ENCODE results near the gene CYP2F1.
"Not testable (repeated sequence)": the region's sequence is repeated elsewhere in the genome, so short reads cannot be mapped to it uniquely, and the experiment has no call there.

The CYP2F1 gene

DNA sequence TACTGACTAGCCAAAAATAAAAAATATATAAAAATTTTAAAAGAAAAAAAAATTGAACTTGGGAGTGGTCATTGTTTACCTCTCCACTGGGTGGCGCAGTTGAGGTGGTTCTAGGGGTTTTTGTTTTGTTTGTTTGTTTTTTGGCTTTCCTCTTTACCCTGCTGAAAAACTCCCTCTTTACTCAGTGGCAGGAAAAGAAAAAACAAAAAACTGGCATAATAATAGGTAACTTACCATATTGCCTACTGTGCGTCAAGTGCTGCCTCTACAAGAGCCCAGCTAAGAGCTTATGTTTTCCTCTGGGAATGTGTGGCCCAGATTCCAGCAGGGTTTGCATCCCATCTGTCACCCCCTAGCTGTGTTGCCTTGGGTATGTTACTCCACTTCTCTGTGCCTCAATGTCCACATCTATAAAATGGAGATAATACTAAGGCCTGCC is 12.6 kb downstream of the CYP2F1 start:
- TF ChIP-seq, protein P1, sequence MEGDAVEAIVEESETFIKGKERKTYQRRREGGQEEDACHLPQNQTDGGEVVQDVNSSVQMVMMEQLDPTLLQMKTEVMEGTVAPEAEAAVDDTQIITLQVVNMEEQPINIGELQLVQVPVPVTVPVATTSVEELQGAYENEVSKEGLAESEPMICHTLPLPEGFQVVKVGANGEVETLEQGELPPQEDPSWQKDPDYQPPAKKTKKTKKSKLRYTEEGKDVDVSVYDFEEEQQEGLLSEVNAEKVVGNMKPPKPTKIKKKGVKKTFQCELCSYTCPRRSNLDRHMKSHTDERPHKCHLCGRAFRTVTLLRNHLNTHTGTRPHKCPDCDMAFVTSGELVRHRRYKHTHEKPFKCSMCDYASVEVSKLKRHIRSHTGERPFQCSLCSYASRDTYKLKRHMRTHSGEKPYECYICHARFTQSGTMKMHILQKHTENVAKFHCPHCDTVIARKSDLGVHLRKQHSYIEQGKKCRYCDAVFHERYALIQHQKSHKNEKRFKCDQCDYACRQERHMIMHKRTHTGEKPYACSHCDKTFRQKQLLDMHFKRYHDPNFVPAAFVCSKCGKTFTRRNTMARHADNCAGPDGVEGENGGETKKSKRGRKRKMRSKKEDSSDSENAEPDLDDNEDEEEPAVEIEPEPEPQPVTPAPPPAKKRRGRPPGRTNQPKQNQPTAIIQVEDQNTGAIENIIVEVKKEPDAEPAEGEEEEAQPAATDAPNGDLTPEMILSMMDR (IDR thresholded peaks at IDR 0.05; ENCODE audit: insufficient read depth, low read length, poor library complexity, severe bottlenecking) = peak; percentile 49
- not testable (repeated sequence) for H4K20me1 ChIP-seq (ENCODE audit: low read depth, low read length); H3K4me2 ChIP-seq (ENCODE audit: low read depth, low read length, poor library complexity, severe bottlenecking); H3K9ac ChIP-seq (ENCODE audit: low read length); H3K36me3 ChIP-seq (ENCODE audit: low read length); H3K9me3 ChIP-seq (ENCODE audit: insufficient read depth, low read length); H3K4me3 ChIP-seq (ENCODE audit: insufficient read depth, low read length, poor library complexity, severe bottlenecking); H3K79me2 ChIP-seq (ENCODE audit: insufficient read depth, low read length); H3K27me3 ChIP-seq (ENCODE audit: low read length); H3K27ac ChIP-seq (ENCODE audit: low read depth, low read length); H3F3A ChIP-seq (ENCODE audit: insufficient read depth); H3K9me2 ChIP-seq (replicated peaks; ENCODE audit: insufficient read depth, low read length); H2AFZ ChIP-seq (ENCODE audit: low read depth, low read length, severe bottlenecking)

- not testable (repeated sequence) for H3K9ac ChIP-seq (ENCODE audit: low read length); H3K9me2 ChIP-seq (replicated peaks; ENCODE audit: insufficient read depth, low read length); H3F3A ChIP-seq (ENCODE audit: insufficient read depth); H3K79me2 ChIP-seq (ENCODE audit: insufficient read depth, low read length); H4K20me1 ChIP-seq (ENCODE audit: low read depth, low read length); H3K4me3 ChIP-seq (ENCODE audit: insufficient read depth, low read length, poor library complexity, severe bottlenecking); H3K27me3 ChIP-seq (ENCODE audit: low read length); H2AFZ ChIP-seq (ENCODE audit: low read depth, low read length, severe bottlenecking); H3K36me3 ChIP-seq (ENCODE audit: low read length); H3K9me3 ChIP-seq (ENCODE audit: insufficient read depth, low read length); H3K27ac ChIP-seq (ENCODE audit: low read depth, low read length); H3K4me2 ChIP-seq (ENCODE audit: low read depth, low read length, poor library complexity, severe bottlenecking)
Measured at GRCh38 chr19:41127362-41127761, 13.1 kb downstream of the CYP2F1 start.

DNA sequence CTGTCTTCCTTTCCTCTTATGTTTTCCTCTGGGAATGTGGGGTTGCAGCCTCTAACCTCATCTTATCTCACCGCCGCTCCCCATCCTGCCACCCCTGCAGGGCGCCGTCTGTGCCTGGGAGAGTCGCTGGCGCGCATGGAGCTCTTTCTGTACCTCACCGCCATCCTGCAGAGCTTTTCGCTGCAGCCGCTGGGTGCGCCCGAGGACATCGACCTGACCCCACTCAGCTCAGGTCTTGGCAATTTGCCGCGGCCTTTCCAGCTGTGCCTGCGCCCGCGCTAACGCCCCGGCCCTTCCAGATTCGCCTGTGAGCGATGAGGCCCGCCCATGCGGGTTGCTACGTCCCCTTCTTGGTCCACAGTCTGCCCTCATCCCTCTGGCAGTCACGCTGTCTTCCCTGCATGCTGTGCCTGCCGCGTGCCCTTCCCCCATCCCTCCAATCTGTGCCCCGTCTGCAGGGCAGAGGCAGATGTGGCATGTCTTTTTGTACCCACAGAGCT is 13.6 kb downstream of the CYP2F1 start:
- not testable (repeated sequence) for H4K20me1 ChIP-seq (ENCODE audit: low read depth, low read length); H3K36me3 ChIP-seq (ENCODE audit: low read length); H3K79me2 ChIP-seq (ENCODE audit: insufficient read depth, low read length); H3F3A ChIP-seq (ENCODE audit: insufficient read depth); H3K9me2 ChIP-seq (replicated peaks; ENCODE audit: insufficient read depth, low read length); H3K9me3 ChIP-seq (ENCODE audit: insufficient read depth, low read length); H3K27ac ChIP-seq (ENCODE audit: low read depth, low read length); H3K4me2 ChIP-seq (ENCODE audit: low read depth, low read length, poor library complexity, severe bottlenecking); H3K9ac ChIP-seq (ENCODE audit: low read length); H3K4me3 ChIP-seq (ENCODE audit: insufficient read depth, low read length, poor library complexity, severe bottlenecking); H2AFZ ChIP-seq (ENCODE audit: low read depth, low read length, severe bottlenecking); H3K27me3 ChIP-seq (ENCODE audit: low read length)

DNA sequence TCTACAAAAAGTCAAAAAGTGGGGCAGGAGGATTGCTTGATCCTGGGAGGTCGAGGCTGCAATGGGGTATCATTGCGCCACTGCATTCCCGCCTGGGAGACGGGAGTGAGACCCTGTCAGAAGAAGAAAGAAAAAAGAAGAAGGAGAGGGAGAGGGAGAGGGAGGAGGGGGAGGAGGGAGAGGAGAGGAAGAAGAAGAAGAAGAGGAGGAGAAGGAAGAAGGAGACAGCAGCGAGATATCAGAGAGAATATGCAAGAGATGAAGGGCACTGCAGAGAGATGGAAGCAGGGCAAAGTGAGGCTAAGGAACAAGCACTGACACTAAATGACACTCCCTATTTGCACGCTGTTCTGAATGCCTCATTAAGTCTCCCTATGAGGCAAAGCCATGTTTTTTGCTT is 14.5 kb downstream of the CYP2F1 start:
- no peaks in the 10 kb centered on the region for H3K27me3 ChIP-seq (ENCODE audit: low read length)
- H3K27ac ChIP-seq (ENCODE audit: low read depth, low read length) = no peak overlapping the region
- no peaks in the 10 kb centered on the region for H4K20me1 ChIP-seq (ENCODE audit: low read depth, low read length)
- H3K36me3 ChIP-seq (ENCODE audit: low read length) = no peaks in the 10 kb centered on the region
- no peaks in the 10 kb centered on the region for H3K9me3 ChIP-seq (ENCODE audit: insufficient read depth, low read length)
- H2AFZ ChIP-seq (ENCODE audit: low read depth, low read length, severe bottlenecking) = no peak overlapping the region
- no peak overlapping the region for H3K4me2 ChIP-seq (ENCODE audit: low read depth, low read length, poor library complexity, severe bottlenecking)
- no peaks in the 10 kb centered on the region for H3F3A ChIP-seq (ENCODE audit: insufficient read depth)
- H3K9me2 ChIP-seq (replicated peaks; ENCODE audit: insufficient read depth, low read length) = no peaks in the 10 kb centered on the region
- H3K79me2 ChIP-seq (ENCODE audit: insufficient read depth, low read length) = no peaks in the 10 kb centered on the region
- H3K4me3 ChIP-seq (ENCODE audit: insufficient read depth, low read length, poor library complexity, severe bottlenecking) = no peak overlapping the region
- H3K9ac ChIP-seq (ENCODE audit: low read length) = no peak overlapping the region
- TF ChIP-seq, protein P1 (IDR thresholded peaks at IDR 0.05; ENCODE audit: insufficient read depth, low read length, poor library complexity, severe bottlenecking) = no peak

Data from SU-DHL-6 (cell line).